GM12878 (cell line): ENCODE measurements around the gene DCAF6. TPM values are rescaled to one million over a fixed set of nuclear protein-coding genes. Genes with fewer than 3 reads are reported as not detected.

ENCODE experiments used
- ATAC-seq: fragments of 200-7000 bp; cut with Tn5 transposase; 3 replicates; pipeline ENCODE4 v1.9.1; 2020; ENCODE audit warnings: mild to moderate bottlenecking, moderate library complexity
- BruUV-seq: library from RNA; stranded (reverse); fragments of 400-500 nt; replicated peaks from 2 replicates; lab custom pipeline; 2021; lab: Mats Ljungman, UMichigan
- CTCF ChIA-PET: fragments of 300-600 bp; sonication (Branson Sonifier 250); formaldehyde crosslinking; extraction: SDS; loops from one replicate; lab custom pipeline; 2021; ENCODE audit warnings: inconsistent platforms; lab: Yijun Ruan, JAX
- POLR2A ChIA-PET: fragments of 350-600 bp; formaldehyde crosslinking; extraction: SDS; loops from one replicate; lab custom pipeline; 2021; ENCODE audit warnings: inconsistent platforms; lab: Charles Lee
- RAD21 ChIA-PET: fragments of 300-600 bp; sonication (Branson Sonifier 250); formaldehyde crosslinking; loops from one replicate; lab custom pipeline; 2023; ENCODE audit warnings: antibody characterized with exemption; ENCODE audit not compliant: unreplicated experiment; lab: Charles Lee
- SMC1A ChIA-PET: fragments of 300-600 bp; sonication (Branson Sonifier 250); formaldehyde crosslinking; loops from one replicate; lab custom pipeline; 2023; ENCODE audit not compliant: unreplicated experiment, uncharacterized antibody; lab: Charles Lee
- DNase-seq: peaks from one replicate; pipeline ENCODE4 v3.0.0-alpha.2; 2011; ENCODE audit warnings: low read depth, low spot score
- FAIRE-seq: peaks from 3 replicates; lab custom pipeline; 2011; peaks lifted over from hg19 to GRCh38; lab: Jason Lieb, UNC
- H2AFZ ChIP-seq: 2 replicates; pipeline ENCODE4 v1.6.0; 2011; ENCODE audit warnings: low read depth, low read length, control low read depth; ENCODE audit not compliant: control insufficient read depth
- H3K27ac ChIP-seq: 2 replicates; pipeline ENCODE4 v1.5.1; 2011; ENCODE audit warnings: control low read depth; ENCODE audit not compliant: control insufficient read depth, insufficient read depth
- H3K27me3 ChIP-seq, 2 experiments: replicated peaks in 1 of 2; 2 replicates each; pipeline versions ENCODE4 v1.6.0 to v1.6.1; 2011; ENCODE audit warnings: low read length in 1 of 2; ENCODE audit not compliant: control insufficient read depth in 2 of 2, insufficient read depth in 2 of 2
- H3K36me3 ChIP-seq, 2 experiments: 2 replicates each; pipeline ENCODE4 v1.5.1; 2011; ENCODE audit warnings: low read length in 1 of 2; ENCODE audit not compliant: control insufficient read depth in 2 of 2, insufficient read depth in 2 of 2
- H3K4me1 ChIP-seq: 2 replicates; pipeline ENCODE4 v1.6.1; 2011; ENCODE audit warnings: mild to moderate bottlenecking, low read length, moderate library complexity, mixed read lengths; ENCODE audit not compliant: control insufficient read depth, insufficient read depth
- H3K4me2 ChIP-seq: 2 replicates; pipeline ENCODE4 v1.6.0; 2011; ENCODE audit warnings: control low read depth; ENCODE audit not compliant: control insufficient read depth, insufficient read depth
- H3K4me3 ChIP-seq: fragments of 200-600 bp; sonication (generic); 2 replicates; pipeline ENCODE4 v1.5.1; 2016
- H3K79me2 ChIP-seq: 2 replicates; pipeline ENCODE4 v1.6.0; 2011; ENCODE audit warnings: low read length; ENCODE audit not compliant: control insufficient read depth, insufficient read depth
- H3K9ac ChIP-seq: 2 replicates; pipeline ENCODE4 v1.8.0; 2011; ENCODE audit warnings: low read length, control low read depth, mixed read lengths; ENCODE audit not compliant: control insufficient read depth, insufficient read depth
- H3K9me3 ChIP-seq: replicated peaks from 3 replicates; pipeline ENCODE4 v1.5.1; 2011; ENCODE audit warnings: mild to moderate bottlenecking, low read length; ENCODE audit not compliant: control insufficient read depth, insufficient read depth
- H4K20me1 ChIP-seq: 2 replicates; pipeline ENCODE4 v1.6.0; 2011; ENCODE audit not compliant: control insufficient read depth, insufficient read depth
- CBX3 ChIP-seq: fragments of 200-600 bp; sonication (generic); IDR thresholded peaks from 2 replicates; pipeline ENCODE4 v1.6.1; 2016; ENCODE audit warnings: low read depth, borderline replicate concordance
- LARP7 ChIP-seq: fragments of 450-650 bp; IDR thresholded peaks from 2 replicates; pipeline ENCODE4 v1.6.1; 2017; ENCODE audit warnings: mild to moderate bottlenecking
- PAX5 ChIP-seq: IDR thresholded peaks from 2 replicates; pipeline ENCODE4 v1.6.1; 2011; ENCODE audit warnings: low read depth, low read length, borderline replicate concordance
- PAX8 ChIP-seq: fragments of 450-650 bp; IDR thresholded peaks from 2 replicates; pipeline ENCODE4 v1.6.1; 2017; ENCODE audit warnings: mild to moderate bottlenecking, moderate library complexity
- RFX5 ChIP-seq: IDR thresholded peaks from 2 replicates; pipeline ENCODE4 v1.6.1; 2011; ENCODE audit warnings: low read depth, low read length, improper control_type of control experiment
- SUZ12 ChIP-seq: fragments of 200-600 bp; sonication (generic); IDR thresholded peaks from one replicate; pipeline ENCODE4 v1.6.1; 2018; ENCODE audit warnings: antibody characterized with exemption, mild to moderate bottlenecking; ENCODE audit not compliant: unreplicated experiment
- WGBS: methylation state at CpG from one replicate; pipeline ENCODE4 v1.1.6; 2016; ENCODE audit warnings: low lambda C conversion rate; ENCODE audit not compliant: insufficient replicate concordance, insufficient coverage; ENCODE audit errors: missing lambda C conversion rate; 5-methylcytosine and 5-hydroxymethylcytosine counted together
- in situ Hi-C: fragments of 300-500 bp; cut with MboI; formaldehyde crosslinking; loops from 9 replicates; pipeline ENCODE4 v1.14.3; 2018; ENCODE audit warnings: mixed read lengths
- intact Hi-C: fragments of 100-400 bp; cut with micrococcal nuclease; formaldehyde crosslinking; loops from one replicate; pipeline ENCODE4 v1.14.2; 2022; ENCODE audit not compliant: unreplicated experiment
- polyA plus RNA-seq, 11 experiments: library from polyadenylated mRNA; depleted of rRNA in 4 of 11; unstranded in 6 of 11; stranded (reverse) in 5 of 11; fragments of >200 nt; fragmentation: Nextera tagmentation in 4 of 11; fragmentation: Illumina TruSeq in 1 of 11; extraction: Ambion mirVana in 4 of 11; extraction: Trizol in 1 of 11; gene quantifications; 1 replicate in 1 of 11; 2 replicates in 10 of 11; pipeline versions ENCODE4 v1.2.1 to v1.2.3, GENCODE V29; 2011 to 2016; ENCODE audit warnings: inconsistent platforms in 2 of 11, missing spikeins in 2 of 11, low read depth in 1 of 11
- total RNA-seq, 4 experiments: library from RNA; depleted of rRNA in 3 of 4; stranded (reverse); fragments of >200 nt in 3 of 4; fragmentation: Illumina TruSeq in 1 of 4; extraction: Trizol in 1 of 4; gene quantifications; 2 replicates each; pipeline versions ENCODE4 v1.2.1 to v1.2.3, GENCODE V29; 2013 to 2021
- TF ChIP-seq, protein P1 (sequence below): IDR thresholded peaks from 2 replicates; pipeline ENCODE4 v1.6.1; 2012; ENCODE audit warnings: mild to moderate bottlenecking, low read depth, low read length
- TF ChIP-seq, protein P2 (sequence below): IDR thresholded peaks from 2 replicates; pipeline ENCODE4 v1.6.1; 2012; ENCODE audit warnings: low read depth, low read length, improper control_type of control experiment
- TF ChIP-seq, protein P3 (sequence below): fragments of 450-650 bp; IDR thresholded peaks from 2 replicates; pipeline ENCODE4 v1.6.1; 2017; ENCODE audit warnings: borderline replicate concordance
- TF ChIP-seq, protein P4 (sequence below): IDR thresholded peaks from 2 replicates; pipeline ENCODE4 v1.6.1; 2011; ENCODE audit warnings: borderline replicate concordance, low read depth, mild to moderate bottlenecking, moderate library complexity, mixed read lengths, low read length; ENCODE audit not compliant: insufficient read depth; ENCODE audit errors: extremely low read length

DCAF6 gene
- total and polyA plus RNA-seq, 10 of the 15 experiments (the other 5 are each of a cell fraction or from before 2014, with no cell fraction given) = 11.4 to 62.7 (median 33.0) TPM

DNA sequence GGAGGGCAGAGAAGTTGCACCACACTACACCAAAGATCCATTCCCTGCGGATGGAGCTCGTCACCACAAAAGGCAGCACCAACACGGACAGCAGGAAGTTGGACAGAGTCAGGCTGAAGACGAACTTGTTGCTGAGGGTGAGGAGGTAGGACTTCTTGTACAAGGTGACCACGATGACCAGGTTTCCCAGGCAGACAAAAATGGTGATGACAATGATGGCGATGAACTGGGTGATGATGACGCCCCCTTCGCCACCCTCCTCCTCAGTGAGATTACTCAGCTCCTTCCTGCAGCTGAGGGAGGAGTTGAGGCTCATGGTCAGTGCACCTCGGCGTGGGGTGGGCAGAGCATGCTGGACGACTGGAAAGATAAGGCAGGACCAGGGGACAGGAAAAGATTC is 168.1 kb downstream of the DCAF6 start (continued):
- TF ChIP-seq, protein P1, sequence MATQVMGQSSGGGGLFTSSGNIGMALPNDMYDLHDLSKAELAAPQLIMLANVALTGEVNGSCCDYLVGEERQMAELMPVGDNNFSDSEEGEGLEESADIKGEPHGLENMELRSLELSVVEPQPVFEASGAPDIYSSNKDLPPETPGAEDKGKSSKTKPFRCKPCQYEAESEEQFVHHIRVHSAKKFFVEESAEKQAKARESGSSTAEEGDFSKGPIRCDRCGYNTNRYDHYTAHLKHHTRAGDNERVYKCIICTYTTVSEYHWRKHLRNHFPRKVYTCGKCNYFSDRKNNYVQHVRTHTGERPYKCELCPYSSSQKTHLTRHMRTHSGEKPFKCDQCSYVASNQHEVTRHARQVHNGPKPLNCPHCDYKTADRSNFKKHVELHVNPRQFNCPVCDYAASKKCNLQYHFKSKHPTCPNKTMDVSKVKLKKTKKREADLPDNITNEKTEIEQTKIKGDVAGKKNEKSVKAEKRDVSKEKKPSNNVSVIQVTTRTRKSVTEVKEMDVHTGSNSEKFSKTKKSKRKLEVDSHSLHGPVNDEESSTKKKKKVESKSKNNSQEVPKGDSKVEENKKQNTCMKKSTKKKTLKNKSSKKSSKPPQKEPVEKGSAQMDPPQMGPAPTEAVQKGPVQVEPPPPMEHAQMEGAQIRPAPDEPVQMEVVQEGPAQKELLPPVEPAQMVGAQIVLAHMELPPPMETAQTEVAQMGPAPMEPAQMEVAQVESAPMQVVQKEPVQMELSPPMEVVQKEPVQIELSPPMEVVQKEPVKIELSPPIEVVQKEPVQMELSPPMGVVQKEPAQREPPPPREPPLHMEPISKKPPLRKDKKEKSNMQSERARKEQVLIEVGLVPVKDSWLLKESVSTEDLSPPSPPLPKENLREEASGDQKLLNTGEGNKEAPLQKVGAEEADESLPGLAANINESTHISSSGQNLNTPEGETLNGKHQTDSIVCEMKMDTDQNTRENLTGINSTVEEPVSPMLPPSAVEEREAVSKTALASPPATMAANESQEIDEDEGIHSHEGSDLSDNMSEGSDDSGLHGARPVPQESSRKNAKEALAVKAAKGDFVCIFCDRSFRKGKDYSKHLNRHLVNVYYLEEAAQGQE = no peak
- TF ChIP-seq, protein P2, sequence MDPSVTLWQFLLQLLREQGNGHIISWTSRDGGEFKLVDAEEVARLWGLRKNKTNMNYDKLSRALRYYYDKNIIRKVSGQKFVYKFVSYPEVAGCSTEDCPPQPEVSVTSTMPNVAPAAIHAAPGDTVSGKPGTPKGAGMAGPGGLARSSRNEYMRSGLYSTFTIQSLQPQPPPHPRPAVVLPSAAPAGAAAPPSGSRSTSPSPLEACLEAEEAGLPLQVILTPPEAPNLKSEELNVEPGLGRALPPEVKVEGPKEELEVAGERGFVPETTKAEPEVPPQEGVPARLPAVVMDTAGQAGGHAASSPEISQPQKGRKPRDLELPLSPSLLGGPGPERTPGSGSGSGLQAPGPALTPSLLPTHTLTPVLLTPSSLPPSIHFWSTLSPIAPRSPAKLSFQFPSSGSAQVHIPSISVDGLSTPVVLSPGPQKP = no peak
- TF ChIP-seq PAX8 = no peak

DNA sequence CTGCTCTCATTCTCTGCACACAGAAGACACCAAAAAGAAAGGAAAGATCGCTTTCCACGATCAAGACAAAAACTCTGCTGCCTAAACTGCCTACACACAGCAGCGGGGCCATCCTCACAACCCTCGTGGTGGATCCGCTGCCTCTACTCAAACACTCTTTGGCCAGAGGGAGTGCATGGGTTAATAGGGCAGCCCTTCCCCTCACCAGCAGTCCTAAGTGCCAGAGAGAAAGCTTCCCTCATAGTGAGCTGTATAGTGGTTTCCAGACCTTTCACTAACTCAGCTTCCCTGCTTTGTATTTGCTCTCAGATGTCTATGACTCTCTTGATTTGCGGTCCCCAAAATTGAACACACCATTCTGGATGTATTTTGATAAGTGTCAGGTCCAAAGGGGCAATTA is 169.4 kb downstream of the DCAF6 start:
- no peak for DNase-seq
- TF ChIP-seq, protein P3, sequence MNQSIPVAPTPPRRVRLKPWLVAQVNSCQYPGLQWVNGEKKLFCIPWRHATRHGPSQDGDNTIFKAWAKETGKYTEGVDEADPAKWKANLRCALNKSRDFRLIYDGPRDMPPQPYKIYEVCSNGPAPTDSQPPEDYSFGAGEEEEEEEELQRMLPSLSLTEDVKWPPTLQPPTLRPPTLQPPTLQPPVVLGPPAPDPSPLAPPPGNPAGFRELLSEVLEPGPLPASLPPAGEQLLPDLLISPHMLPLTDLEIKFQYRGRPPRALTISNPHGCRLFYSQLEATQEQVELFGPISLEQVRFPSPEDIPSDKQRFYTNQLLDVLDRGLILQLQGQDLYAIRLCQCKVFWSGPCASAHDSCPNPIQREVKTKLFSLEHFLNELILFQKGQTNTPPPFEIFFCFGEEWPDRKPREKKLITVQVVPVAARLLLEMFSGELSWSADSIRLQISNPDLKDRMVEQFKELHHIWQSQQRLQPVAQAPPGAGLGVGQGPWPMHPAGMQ = no peak
- no peak for TF ChIP-seq RFX5
- TF ChIP-seq, protein P4, sequence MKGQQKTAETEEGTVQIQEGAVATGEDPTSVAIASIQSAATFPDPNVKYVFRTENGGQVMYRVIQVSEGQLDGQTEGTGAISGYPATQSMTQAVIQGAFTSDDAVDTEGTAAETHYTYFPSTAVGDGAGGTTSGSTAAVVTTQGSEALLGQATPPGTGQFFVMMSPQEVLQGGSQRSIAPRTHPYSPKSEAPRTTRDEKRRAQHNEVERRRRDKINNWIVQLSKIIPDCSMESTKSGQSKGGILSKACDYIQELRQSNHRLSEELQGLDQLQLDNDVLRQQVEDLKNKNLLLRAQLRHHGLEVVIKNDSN = no peak
- no peak for TF ChIP-seq LARP7
- no peak for TF ChIP-seq PAX5
- no peak for TF ChIP-seq SUZ12
- TF ChIP-seq CBX3 = no peak

More for the DNA sequence above, 169.4 kb downstream of the DCAF6 start:
- H3K36me3 ChIP-seq = no peaks in the 10 kb centered on the region
- no peak overlapping the region; the same call in 1 of the 2 replicates for H2AFZ ChIP-seq
- POLR2A ChIA-PET = no interaction called here
- FAIRE-seq = no peak
- H3K4me1 ChIP-seq = no peaks in the 10 kb centered on the region
- H3K9me3 ChIP-seq = no peaks in the 10 kb centered on the region
- 65% methylated on average over 6 of the region's 6 CpGs for WGBS
- SMC1A ChIA-PET = interaction anchor here (1.4 kb wide), 1 partner anchor 12 kb away, joined by 3 read pairs; no protein-coding TSS in a partner anchor
- CTCF ChIA-PET = interaction anchor here (1.0 to 4.0 kb wide), 2 partner anchors 23 kb away, joined by 4 to 19 read pairs; no protein-coding TSS in a partner anchor
- H3K79me2 ChIP-seq = no peaks in the 10 kb centered on the region
- H3K9ac ChIP-seq = no peak overlapping the region
- intact Hi-C loops (no loop called here), in situ Hi-C loops (no loop called here)
- H3K4me3 ChIP-seq = no peak overlapping the region
- RAD21 ChIA-PET = no interaction called here
- no peak overlapping the region for H3K4me2 ChIP-seq
- H3K27me3 ChIP-seq = no peaks in the 10 kb centered on the region
- ATAC-seq = no peak
- no peak overlapping the region for H3K27ac ChIP-seq
- H4K20me1 ChIP-seq = no peaks in the 10 kb centered on the region
- no TSS peak for BruUV-seq
